Stimulated activated CD4-positive, alpha-beta T cell treated with anti-CD3 and anti-CD28 coated beads, Interleukin-4, amount 100 ng/mL, for 48 hours (primary cell): ENCODE results near the gene SMOC2.
"Not testable (repeated sequence)": the region's sequence is repeated elsewhere in the genome, so short reads cannot be mapped to it uniquely, and the experiment has no call there.

Experiments used
- DNase-seq, 2 donors: peaks; one replicate each; pipeline ENCODE4 v3.0.0-alpha.2; 2020; ENCODE audit warnings: low read depth in 2 of 2

SMOC2 gene

DNA sequence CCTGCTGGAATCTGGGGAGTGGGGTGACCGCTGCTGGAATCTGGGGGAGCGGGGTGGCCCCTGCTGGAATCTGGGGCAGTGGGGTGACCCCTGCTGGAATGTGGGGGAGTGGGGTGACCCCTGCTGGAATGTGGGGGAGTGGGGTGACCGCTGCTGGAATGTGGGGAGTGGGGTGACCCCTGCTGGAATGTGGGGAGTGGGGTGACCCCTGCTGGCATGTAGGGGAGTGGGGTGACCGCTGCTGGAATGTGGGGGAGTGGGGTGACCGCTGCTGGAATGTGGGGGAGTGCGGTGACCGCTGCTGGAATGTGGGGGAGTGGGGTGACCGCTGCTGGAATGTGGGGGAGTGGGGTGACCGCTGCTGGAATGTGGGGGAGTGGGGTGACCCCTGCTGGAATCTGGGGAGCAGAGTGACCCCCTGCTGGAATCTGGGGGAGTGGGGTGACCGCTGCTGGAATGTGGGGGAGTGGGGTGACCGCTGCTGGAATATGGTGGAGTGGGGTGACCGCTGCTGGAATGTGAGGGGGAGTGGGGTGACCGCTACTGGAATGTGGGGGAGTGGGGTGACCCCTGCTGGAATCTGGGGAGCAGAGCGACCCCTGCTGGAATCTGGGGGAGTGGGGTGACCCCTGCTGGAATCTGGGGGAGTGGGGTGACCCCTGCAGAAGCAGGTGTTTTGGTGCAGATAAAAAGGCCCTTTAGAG is 97.4 kb downstream of the SMOC2 start:
- DNase-seq, result not testable (repeated sequence)

- DNase-seq, result no peak
Observed at GRCh38 chr6:168538892-168539811, 98.2 kb downstream of the SMOC2 start.

GRCh38 chr6:168540713-168541291 is 99.8 kb downstream of the SMOC2 start:
- DNase-seq, result no peak

DNA sequence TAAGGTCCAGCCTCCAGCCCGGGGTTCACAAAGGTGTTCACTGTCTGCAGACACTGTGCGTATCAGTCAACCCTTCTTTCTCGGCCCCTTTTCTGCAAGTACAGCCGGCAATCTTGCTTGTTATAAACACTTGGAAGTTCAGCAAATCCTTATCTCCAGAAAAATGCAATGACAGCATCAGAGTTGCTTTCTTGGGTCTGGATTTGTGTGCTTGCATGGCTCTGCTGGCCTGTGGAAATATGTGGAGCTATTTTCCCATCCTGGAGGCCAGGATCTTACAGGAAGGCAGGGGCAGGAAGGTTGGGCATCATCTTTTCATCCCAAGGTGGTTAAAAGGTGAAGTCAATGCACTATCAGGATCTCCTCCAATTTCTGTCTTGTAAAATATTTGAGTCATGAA is 100.3 kb downstream of the SMOC2 start:
- DNase-seq, result no peak

- no peak for DNase-seq
Observed at GRCh38 chr6:168542301-168542700, 101.3 kb downstream of the SMOC2 start.

DNA sequence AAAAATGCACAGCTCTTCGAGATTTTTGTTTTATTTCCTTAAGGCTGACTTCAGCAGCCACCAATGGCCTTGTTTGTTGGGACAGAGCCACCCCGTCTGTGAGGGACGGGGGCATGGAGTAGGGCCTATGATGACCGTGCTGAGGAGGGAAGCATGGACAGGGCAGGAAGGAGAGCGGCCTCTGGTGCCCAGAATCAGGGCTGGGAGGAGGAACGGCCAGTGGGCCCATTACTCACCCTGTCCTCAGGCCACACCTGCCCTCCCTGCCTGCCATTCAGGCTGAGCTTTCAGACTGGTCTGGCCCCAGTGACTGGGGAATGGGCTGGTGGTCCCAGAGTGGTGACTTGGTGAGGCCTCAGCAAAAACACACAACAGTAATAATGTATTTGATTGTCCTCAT is 104.4 kb downstream of the SMOC2 start:
- DNase-seq, result no peak

DNA sequence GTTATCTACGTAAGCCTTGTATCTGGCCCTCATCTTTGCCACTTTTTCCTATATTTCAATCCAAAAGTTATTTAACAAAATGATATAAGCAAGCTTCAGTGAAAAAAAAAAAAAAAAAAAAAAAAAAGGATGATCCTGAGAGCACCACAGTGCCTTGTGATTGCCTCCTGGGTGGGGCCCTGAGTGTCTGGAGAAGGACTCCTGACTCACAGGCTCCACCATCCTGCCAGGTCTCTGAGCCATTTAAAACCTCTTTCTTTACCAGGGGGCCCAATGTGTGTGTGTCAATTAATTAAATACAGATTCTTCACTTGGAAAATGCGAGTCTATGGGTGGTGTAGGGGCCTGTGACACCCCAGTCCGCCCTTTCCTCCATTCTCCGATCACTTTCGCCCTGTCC is 105.2 kb downstream of the SMOC2 start:
- DNase-seq, result no peak

- no peak for DNase-seq
Observed at GRCh38 chr6:168546730-168547129, 105.7 kb downstream of the SMOC2 start.

- DNase-seq, result no peak
Observed at GRCh38 chr6:168550326-168550725, 109.3 kb downstream of the SMOC2 start.

- no peak for DNase-seq
Observed at GRCh38 chr6:168554472-168554871, 113.5 kb downstream of the SMOC2 start.

GRCh38 chr6:168554898-168555617 is 114.1 kb downstream of the SMOC2 start:
- DNase-seq, result no peak

DNA sequence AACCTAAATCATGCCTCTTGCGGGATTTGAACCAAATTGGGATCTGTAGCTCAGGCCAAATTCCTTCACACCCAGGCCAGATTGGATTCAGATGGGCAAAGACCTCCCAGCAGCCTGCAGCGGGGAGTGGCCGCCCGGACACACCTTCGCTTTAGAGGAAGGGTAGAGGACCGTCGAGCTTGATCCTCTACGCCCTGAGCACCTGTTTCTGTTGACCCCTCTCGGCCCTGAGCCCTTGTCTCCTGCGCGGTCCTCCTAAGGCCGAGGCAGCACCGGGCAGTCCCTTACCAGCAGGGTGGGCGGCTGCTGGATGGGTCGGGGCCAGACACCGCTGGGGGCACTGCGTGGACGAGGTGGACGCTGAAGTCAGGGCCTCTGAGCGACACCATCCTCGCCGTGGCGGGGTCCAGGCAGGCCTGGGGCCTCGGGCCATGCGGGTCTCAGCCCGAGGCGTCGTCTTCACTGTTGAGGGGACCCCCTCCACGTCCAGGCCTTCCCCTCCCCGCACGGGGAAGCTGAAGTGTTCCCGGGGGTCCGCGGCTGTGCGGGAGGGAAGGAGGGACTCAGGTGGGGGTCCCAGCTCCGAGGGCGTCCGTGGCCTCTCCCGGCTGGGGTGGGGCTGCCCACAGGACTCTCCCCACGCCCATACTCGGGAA is 114.8 kb downstream of the SMOC2 start:
- no peak for DNase-seq

- no peak for DNase-seq
Observed at GRCh38 chr6:168557512-168557911, 116.5 kb downstream of the SMOC2 start.

GRCh38 chr6:168558686-168559085 is 117.7 kb downstream of the SMOC2 start:
- no peak for DNase-seq

GRCh38 chr6:168559574-168560098 is 118.7 kb downstream of the SMOC2 start:
- DNase-seq, result no peak

DNA sequence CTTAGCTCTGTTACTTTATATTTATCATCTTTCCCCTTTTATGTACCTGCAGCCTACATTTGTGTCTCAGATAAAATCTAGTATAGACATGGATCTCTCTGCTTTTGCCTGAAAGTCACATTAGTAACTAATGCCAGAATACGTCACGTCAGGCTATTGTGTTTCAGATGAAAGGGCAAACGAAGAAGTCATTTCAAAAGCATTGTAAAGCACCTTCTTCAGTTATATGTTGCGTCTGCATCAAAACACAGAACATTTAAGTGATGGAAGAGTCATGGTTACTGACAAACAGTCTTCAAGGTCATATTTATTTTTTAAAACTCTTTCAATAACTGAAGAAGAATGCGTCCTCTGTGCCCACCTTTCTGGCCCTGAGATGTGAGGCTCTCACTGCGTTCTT is 119.1 kb downstream of the SMOC2 start:
- no peak for DNase-seq

GRCh38 chr6:168562576-168563151 is 121.7 kb downstream of the SMOC2 start:
- DNase-seq, result no peak

GRCh38 chr6:168563656-168564055 is 122.7 kb downstream of the SMOC2 start:
- no peak for DNase-seq

GRCh38 chr6:168565112-168565511 is 124.1 kb downstream of the SMOC2 start:
- no peak for DNase-seq

DNA sequence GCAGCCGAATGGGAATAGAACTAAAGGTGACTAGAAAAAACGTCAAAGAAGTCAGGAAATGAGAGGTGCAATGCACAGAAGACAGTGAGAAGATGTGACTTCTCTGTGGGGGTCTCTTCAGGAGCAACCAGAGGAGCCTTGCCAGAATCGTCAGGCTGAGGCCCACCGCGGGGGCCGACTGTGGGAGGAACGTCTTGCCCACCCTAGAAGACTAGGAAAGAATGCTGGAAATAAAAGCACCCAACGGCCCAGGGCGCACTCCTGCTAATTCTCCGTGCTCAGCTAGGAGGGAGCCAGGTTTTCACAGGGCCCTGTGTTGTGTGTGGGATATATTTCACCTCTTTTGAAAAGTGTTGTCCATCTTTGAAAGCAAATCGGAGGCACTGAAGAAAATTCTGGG is 129.2 kb downstream of the SMOC2 start:
- DNase-seq, result no peak

- DNase-seq, result no peak
Observed at GRCh38 chr6:168571268-168571667, 130.3 kb downstream of the SMOC2 start.
